Retinal pigment epithelial cell (primary cell): ENCODE results near the gene MICALL1.

ENCODE experiments used
- DNase-seq: peaks from one replicate; pipeline ENCODE4 v3.0.0-alpha.2; 2010; ENCODE audit warnings: low read depth
- H3K4me3 ChIP-seq: 2 replicates; pipeline ENCODE4 v1.5.1; 2011; ENCODE audit warnings: mild to moderate bottlenecking, low read length, control low read depth, moderate library complexity
- TF ChIP-seq, protein P1 (sequence below): conservative IDR thresholded peaks from 2 replicates; pipeline ENCODE4 v1.5.1; 2011; ENCODE audit warnings: low read depth, low read length, control low read depth, inconsistent platforms

Gene MICALL1

DNA sequence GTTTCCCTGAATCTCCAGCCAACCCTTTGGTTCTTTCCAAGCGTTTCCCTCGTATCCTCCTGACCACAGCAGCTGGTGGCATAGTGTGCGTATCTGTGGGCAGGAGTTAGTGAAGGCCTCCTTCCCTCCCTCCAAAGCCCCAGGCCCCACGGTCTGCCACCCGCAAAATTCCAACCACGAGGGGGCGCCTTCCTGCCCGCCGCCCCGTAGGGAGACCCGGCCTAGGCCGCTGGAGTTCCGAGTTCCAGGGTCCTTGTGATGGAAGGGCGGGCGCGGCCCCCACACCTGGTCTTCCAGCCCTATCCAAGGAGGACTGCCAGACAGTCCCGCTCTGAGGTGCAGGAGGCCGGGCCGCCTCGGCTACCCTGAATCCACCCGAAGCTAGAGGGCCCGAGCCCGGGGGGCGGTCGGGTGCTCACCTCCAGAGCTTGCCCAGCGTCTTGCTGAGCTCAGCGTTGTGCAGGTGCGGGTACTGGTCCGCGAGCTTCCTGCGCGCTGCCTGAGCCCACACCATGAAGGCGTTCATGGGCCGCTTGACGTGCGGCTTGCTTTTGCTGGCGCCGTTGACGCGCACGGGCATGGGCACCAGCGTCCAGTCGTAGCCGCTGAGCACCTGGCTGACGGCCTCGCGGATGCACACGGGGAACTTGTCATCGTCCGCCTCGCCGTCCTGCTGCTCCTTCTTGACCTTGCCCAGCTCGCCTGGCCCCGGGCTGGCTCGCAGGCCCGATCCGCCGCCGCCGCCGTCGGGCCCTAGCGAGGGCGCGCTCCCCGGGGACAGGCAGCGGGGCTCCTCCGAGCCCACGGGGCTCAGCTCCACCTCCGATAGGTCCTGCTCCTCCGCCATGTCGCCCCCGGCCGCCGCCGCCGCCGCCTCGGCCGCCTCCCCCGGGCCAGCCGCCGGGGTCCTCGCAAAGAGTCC is 77.1 kb downstream of the MICALL1 start:
- no peak overlapping the region for H3K4me3 ChIP-seq
- TF ChIP-seq, protein P1, sequence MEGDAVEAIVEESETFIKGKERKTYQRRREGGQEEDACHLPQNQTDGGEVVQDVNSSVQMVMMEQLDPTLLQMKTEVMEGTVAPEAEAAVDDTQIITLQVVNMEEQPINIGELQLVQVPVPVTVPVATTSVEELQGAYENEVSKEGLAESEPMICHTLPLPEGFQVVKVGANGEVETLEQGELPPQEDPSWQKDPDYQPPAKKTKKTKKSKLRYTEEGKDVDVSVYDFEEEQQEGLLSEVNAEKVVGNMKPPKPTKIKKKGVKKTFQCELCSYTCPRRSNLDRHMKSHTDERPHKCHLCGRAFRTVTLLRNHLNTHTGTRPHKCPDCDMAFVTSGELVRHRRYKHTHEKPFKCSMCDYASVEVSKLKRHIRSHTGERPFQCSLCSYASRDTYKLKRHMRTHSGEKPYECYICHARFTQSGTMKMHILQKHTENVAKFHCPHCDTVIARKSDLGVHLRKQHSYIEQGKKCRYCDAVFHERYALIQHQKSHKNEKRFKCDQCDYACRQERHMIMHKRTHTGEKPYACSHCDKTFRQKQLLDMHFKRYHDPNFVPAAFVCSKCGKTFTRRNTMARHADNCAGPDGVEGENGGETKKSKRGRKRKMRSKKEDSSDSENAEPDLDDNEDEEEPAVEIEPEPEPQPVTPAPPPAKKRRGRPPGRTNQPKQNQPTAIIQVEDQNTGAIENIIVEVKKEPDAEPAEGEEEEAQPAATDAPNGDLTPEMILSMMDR, result peak; percentile 59
- no peak for DNase-seq

DNA sequence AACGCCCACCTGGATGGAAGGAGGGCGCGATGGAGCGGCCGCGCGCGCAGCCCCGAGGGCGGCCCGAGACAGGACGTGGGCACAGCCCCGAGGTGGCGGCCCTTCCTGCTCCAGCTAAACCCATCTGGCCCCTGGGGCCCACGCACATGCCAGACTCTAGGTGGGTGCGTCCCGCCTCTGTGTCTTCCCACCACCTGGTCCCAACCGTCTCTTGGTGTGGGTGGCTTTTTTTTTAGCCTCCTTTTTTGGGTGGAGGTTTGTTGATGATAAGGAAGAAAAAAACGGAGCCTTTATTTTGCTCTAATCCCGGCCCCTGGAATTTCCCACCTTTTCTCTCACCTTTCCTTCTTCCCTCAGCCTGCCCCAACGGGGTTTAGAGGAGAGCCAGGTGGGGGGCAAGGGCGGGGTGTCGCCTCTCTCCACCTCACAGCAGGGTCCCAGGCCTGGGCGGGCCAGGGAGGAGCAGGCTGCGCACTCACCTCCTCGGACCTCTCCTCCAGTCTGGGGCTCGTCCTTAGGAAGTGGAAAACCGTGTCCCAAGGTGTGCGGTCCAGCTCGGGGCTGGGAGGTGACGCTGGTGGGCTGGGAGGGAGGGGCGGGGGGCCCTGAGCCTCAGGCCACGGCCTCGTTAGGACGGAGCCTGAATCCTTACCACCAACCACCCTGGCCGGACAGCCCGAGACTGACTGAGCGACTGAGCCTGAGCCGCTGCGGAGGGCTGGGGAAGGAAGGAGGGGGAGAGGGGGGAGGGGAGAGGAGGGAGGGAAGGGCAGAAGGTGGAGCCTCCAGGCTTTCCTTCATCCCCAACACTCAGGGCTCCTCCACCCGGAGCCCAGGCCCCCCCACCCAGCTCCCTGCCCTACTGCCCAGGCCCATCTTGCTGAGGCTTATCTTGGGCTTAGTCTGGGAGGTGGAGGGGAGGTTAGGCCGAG is 78.0 kb downstream of the MICALL1 start, which contains the start of gene SOX10:
Gene SOX10 (minus strand): TSS at position 696 of the 932 bp plus-strand sequence. CDS start 771 bp downstream, outside the sequence.
- DNase-seq, result no peak
- TF ChIP-seq, protein P1, result no peak
- H3K4me3 ChIP-seq, result peak within 1 kb of the TSS; percentile 9

DNA sequence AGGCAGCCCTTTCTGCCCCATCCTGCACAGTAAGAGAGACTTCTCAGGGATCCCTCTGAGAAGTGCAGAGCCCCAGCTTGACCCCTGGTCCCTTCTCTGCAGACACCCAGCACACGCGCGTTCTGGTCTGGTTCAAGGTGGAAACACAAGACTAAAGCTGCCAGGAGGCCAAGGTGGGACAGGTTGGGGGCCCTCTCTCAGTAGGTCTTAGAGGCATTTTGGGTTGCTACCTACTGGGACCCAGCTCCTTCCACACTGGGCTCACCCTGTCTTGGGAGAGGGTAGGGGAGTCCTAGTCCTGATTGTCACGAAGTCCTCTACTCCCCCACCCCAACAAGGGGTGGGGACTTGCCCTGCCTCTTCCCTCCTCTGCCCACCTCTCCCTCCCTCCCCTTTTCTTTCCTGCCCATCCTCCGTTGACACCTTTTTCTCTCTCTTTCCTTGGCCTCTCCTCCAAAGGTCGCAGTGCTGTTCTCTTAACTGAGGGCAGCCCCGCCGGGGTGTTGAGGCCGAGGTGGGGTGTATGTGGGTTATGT is 79.0 kb downstream of the MICALL1 start:
- TF ChIP-seq, protein P1, result no peak
- H3K4me3 ChIP-seq, result no peak overlapping the region
- DNase-seq, result no peak

DNA sequence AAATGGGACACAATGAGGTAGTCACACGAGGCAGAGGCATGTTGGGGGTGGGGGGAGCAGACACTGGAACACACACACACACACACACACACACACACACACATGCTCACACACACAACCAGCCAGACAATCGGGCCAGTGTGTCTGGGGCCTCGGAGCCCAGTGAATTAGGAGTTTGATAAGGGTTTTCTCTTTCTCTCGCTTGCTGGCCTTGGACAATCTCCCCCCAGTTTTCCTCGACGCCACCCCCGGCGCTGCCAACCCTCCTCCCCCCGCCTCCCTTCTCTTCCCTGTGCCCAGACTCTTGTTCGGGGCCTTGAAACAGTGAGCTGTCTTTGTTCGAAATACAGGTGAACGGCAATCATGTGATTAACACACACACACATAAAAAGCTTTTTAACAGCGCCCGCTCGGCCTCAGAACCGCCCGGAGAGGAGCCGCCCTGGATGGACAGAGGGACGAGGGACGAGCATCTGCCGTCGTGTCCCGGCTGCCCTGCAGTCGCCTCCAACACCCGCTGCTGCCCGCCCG is 79.7 kb downstream of the MICALL1 start:
- TF ChIP-seq, protein P1, result no peak
- DNase-seq, result no peak

DNA sequence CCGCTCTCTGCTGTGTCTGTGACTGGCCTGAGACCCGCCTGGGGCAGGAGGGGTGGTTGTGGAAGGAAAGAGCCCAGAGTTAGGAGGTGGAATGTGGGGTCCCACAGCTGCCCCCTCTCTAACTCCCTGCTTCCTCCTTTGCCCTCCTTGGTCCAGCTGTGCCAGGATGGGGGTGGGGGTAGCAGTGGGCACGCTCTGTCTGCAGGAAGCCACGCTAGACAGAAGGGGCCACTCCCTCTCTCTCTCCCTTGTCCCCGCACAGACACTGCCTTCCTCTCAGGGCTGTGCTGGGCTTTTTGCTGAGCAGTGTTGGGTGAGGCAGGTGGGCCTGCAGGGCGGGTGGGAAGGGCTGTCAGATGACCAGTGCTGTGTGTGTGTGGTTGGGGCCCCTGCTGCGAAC is 80.3 kb downstream of the MICALL1 start:
- TF ChIP-seq, protein P1, result no peak
- DNase-seq, result no peak
- H3K4me3 ChIP-seq, result no peak overlapping the region

More for the DNA sequence above, 79.7 kb downstream of the MICALL1 start:
- no peak overlapping the region for H3K4me3 ChIP-seq

DNA sequence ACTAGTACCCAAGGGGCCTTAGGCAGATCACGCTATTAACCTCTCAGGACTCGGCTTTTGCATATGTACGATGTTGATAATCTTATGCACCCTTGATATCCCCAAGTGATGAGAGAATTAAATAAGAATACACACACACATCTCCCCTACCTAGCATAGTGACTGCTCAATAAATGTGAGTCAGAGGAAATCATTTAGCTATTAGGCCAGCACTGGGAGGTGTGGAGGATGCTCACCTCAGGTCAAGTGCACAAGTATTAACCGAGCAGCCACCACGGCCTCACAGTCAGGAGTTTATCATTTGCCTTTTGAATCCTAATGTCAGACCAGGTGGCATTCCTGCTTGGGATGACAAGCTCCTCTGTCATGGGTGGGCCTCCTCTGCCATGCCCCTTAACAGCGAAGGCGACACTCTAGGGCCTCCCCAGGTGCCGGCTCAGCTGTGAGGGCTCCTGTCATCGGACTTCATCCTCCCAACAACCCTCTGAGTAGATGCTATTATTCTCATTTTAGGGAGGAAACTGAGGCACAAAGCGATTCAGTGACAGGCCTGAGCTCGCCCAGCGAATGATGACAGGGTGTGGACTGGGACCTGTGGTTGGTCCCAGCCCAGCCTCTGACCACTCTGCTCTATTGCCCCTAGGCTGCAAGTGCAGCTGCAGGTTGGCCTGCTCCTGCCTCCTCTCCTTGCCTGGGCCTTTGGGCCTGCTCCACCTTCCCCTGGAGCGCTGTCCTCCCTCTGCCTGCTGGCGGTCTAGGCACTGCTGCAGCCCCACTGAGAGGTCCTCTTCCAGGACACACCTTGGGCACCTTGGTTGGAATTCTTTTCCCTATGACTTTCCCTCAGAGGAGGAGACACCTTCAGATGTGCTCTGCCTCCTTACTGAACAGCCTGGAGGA is 83.3 kb downstream of the MICALL1 start:
- H3K4me3 ChIP-seq, result no peak overlapping the region
- TF ChIP-seq, protein P1, result no peak
- DNase-seq, result no peak
